ENCODE measurements around the gene PNPLA2.
A peak's percentile ranks its signal among the peaks of the same experiment; 100 is the strongest.

The PNPLA2 gene

DNA sequence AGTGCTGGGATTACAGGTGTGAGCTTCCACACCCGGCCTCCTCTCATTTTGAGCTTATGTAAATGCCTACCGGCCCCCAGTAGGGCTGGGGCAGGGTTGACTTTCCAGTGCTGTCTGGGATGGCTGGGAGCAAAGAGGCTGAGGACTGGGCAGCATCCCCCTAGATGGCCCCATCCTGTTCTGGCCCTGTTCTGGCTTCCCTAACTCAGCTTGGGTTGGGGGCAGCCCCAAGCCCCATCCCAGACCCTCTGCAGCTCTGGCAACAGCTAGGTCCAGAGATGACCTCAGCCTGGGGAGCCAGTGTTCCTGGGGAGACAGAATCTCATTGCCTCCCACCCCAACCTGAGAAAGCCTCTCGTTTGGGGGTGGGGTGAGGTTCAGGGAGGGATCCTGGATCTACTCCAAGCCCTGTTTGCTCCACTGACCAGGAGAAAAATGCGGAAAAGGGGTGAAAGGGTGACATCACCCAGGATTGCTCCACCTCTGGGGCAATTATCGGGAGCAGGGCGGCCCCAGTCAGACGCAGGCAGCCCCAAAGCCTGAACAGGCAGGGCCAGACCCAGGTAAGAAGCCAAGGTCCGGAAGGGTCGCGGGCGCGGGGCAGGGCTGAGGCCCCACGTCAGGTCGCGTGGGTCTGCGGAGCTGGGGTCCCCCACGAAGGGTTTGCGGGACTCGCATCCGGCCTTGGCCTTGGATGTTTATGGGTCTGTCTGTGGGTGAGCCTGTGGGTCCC lies at the start of gene PNPLA2:
PNPLA2 (plus strand) TSS at position 519 of the 733 bp plus-strand sequence. CDS start 805 bp downstream, outside the sequence.
- DNase-seq: no peak

GRCh38 chr11:769887-770641 lies 48.6 kb upstream of the PNPLA2 start:
- no peak for DNase-seq

- DNase-seq: no peak
Observed at GRCh38 chr11:770642-771616, 47.8 kb upstream of the PNPLA2 start.

- DNase-seq: no peak
Observed at GRCh38 chr11:771617-772204, 47.0 kb upstream of the PNPLA2 start.

DNA sequence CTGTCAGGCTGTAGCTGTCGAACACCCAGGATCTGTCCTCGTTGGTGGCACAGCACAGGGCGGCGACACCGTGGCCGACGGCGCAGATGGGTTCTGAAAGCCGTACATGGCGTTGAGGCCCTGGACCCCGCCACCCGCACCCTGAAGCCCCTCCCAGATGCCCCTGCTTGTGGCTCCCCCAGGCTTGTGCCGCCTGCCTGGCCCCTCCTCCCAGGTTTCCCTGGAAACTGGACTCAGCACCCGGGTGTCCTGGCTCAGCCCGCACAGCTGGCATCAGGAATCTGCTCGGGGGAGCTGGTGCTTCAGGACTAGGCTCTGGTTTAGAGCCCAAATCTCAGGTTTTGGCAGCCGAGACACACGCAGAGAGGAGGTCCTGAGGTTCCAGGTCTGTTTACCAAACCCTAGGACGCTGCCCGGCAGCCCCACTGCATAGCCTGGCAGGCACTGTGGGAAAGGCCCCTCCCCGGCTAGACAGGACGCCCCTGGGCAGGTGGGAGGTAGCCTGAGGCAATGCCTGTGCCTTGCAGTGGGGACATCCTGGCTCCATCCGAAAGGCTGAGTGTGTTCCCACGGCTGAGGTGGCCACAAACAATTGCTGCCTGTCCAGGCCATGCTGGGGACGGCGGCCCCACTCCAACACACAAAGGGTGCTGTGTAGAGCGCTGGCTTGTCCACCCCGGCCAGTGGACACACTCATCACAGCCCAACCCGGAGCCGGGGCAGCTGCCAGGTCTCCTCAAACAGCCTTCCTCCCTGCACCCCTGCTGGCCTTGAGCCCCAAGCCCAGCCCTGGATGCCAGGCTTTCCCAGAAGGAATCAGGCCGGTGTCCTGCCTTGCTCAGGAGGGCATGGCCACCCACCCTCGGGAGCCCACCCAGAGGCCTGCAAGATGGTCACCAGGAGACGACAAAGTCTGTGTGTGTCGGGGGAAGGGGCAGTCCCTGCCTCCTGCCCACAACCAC lies 46.0 kb upstream of the PNPLA2 start:
- no peak for DNase-seq

DNA sequence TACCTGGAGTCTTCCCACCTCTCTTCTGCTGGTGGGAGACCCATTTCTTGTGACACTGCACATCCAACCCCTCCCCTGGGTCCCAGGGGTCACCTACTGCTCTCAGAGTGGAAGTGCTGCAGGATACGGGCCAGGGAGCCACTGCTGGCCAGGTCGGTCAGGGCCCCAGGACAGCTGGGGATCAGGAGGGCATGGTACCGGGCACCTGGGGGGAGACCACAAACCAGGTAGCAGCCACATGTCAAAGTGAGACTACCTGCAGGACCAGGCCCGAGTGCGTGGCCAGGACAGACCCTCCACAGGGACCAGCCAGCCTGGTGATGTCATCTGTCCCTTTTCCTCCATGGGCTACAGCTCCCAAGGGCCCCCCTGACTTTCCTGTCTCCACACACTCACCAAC lies 45.3 kb upstream of the PNPLA2 start:
- no peak for DNase-seq

GRCh38 chr11:773830-774229 lies 44.9 kb upstream of the PNPLA2 start:
- no peak for DNase-seq

DNA sequence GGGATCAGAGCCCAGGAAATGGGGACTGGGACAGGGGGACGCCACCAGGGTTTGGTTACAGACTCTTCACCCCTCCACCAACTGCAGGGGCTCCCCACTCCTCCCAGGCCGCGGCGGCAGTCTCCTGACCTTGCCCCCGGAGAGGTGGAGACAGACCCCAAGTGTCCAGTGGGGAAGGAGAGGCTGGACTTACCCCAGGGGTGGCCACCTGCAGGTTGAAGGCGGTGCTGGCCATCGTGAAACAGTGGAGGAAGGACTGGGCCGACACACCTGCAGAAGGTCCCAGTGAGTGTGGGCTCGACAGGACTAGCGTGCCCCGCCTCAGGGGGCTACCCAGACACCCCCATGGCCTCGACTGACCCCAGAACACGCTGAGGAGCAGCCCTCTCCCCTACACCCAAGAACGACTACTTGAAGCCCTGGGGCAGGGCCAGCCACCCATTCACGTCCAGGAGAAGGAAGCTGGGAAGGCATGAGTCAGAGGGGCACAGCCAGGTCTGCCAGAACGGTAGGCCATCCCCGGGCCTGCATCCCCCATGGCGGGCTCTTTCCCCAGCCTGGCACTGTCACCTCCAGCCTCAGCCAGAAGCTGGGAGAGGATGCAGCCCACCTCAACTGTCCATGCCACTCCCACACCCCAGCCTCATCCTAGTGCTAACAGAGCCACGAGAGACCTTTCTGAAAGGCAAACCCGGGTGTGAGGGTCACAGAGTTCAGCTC lies 43.7 kb upstream of the PNPLA2 start:
- no peak for DNase-seq

GRCh38 chr11:776263-776560 lies 42.5 kb upstream of the PNPLA2 start:
- DNase-seq: no peak

DNA sequence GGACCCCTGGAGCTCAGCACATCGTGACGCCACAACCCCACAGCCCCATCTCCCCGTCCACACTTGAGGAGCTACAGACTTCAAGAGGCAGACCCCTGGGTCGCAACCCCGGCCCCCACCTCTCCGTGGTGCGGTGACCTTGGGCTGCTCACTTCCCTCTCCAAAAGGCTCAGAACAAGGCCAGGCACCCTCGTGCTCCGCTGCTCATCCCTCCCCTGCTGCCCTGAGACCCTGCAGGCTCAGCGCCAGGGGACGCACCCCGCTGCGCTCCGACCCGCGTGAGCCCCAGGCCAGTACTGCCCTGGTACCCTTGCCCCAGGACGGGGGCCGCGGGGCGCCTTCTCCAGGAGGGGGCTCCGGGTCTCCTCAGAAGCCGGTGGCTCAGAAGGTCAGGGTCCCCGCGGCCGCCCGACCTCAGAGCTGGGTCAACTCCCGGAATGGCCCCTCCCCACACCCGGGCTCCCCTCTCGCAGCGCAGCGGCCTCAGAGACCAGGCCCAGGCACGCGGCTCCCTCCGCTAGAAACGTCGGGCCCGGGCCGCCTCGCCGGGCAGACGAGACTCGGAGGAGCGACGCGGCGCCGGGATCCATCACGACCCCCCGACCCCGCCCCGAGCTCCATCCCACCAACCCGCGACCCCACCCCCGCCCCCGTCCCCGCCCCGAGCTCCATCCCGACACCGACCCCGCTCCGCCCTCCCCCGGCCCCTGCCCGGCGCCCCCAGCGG lies 42.0 kb upstream of the PNPLA2 start:
- peak; percentile 73 for DNase-seq

GRCh38 chr11:777288-778255 lies 41.1 kb upstream of the PNPLA2 start, which contains the start of gene GATD1:
TSS of gene GATD1 (minus strand) at chr11:777487. CDS start at chr11:777462, 25 bp downstream.
- DNase-seq: peak; percentile 94

DNA sequence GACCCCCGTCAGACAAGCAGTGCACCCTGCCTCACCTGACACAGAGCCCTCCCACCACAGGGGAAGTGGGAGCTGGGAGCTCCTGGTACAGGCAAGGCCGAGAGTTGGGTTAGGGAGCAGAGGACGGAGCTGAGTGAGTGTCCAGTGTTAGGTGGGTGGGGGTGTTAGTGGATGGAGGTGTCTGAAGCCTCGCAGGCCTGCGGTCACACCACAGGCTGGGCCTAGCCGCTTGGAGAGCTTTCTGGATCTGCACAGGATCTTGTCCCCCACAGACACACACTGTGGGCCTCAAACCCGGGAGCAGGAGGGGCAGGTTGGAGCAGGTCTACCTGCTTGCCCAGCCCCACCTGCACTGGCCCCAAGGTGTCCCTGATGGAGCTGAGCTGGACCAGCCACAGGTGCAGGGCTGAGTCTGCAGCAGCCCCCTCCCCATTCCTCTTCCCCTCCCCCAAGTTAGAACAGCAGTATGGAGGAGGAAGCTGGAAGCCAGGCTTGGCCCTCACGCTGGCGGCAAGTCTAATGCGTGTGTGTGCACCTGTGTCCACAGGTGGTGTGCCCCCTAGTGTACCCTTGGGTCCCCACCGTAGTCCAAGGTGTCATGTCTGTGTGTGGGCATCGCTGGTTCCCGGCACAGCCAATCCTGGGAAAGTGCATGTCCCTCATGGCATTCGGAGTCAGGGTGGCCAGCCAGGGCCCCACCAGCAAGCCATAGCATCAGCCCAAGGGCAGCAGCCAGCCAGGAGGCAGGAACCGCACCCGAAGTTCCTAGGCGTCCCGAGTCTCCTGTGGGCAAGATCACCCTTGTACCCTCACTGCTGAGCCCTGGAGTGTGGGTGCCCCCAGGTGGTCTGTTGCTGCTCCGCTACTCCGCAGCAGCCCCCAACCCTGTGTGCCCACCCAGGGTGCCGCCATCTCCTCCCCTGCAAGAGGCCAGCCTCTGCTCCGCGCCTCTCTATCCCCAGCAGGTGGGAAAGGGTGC lies 39.4 kb upstream of the PNPLA2 start:
- no peak for DNase-seq

GRCh38 chr11:779955-780532 lies 38.7 kb upstream of the PNPLA2 start:
- no peak for DNase-seq

- DNase-seq: peak; percentile 45
Observed at GRCh38 chr11:782264-783174, 36.2 kb upstream of the PNPLA2 start.

DNA sequence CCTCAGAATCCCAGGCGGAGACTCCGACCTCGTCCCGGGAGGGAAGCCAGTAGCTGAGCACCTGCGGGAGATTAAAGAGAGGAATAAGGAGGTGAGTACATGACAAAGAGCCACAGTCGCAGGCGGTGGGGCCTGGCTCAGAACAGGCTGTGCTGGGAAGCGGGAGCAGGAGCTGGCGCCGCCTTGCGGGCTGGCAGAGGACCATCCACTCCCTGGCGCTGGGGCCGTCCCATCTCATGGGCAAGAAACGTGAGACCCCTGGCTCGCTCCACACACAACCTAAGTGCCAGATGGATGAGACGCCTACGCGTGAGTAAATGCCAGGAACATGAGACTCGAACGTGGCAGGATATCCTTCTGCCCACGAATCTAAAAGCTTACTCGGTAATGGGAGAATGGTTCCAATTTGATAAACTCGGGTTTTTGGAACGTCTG lies 35.1 kb upstream of the PNPLA2 start:
- DNase-seq: peak; percentile 92
